ENCODE results near the gene DENR.
"Not testable (repeated sequence)": the region's sequence is repeated elsewhere in the genome, so short reads cannot be mapped to it uniquely, and the experiment has no call there.

The DENR gene

DNA sequence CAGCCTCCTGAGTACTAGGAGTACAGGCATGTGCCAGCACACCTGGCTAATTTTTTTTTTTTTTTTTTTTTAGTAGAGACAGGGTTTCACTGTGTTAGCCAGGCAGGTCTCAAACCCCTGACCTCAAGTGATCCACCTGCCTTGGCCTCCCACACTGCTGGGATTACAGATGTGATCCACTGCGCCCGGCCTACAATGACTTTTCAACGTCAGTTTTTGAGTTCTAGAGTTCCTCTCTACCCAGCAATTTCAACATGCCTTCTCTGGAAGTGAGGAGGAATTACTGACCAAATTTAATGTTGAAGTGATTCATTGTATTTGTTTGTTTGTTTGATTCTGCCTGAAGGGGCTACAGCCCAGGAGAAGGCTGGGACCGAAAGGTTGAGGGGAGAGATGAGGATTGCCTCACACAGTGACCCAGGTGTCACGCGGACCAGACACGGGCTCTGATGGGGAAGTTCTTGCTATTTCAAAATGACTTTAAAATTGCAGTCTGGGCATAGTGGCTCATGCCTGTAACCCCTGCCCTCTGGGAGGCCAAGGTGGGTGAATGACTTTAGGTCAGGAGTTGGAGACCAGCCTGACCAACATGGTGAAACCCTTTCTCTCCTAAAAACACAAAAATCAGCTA lies 8.6 kb upstream of the DENR start:
- no peak for DNase-seq

GRCh38 chr12:122747224-122748135 lies 5.1 kb upstream of the DENR start:
- DNase-seq = no peak

- DNase-seq = peak; percentile 79 to 84
These were observed 2.9 kb upstream of the DENR start for GRCh38 chr12:122749569-122750332.

DNA sequence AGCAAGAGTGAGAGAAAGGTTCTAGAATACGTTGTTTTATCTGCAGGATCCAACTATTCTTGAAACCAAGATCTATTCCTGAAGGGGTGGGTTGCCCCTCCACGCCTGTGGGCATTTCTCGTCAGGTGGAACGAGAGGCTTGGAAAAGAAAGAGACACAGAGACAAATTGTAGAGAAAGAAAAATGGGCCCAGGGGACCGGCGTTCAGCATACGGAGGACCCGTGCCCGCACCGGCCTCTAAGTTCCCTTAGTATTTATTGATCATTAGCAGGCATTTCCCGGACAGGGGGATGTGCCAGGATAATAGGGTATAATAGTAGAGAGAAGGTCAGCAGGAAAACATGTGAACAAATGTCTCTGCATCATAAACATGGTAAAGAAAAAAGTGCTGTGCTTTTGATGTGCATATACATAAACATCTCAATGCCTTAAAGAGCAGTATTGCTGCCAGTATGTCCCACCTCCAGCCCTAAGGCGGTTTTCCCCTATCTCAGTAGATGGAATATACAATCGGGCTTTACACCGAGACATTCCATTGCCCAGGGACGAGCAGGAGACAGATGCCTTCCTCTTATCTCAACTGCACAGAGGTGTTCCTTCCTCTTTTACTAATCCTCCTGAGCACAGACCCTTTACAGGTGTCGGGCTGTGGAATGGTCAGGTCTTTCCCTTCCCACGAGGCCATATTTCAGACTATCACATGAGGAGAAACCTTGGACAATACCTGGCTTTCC lies 1.7 kb upstream of the DENR start:
- DNase-seq = not testable (repeated sequence)

DNA sequence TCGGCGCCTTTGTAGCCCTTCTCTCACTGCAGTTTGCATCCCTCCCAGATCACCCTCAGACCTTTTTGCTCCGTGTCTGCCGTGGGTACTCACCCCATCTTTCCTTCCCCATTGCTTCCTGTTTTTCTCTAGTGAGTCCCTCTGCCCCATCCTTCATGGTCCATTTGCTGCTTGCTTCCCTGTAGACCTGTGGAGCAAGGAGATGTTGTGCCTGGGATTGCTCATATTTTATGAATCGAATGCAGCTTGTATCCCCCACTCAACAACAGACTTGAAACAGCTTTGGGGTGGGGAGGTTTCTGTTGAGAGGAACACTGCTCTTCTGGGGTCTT lies 661 bp downstream of the DENR start:
- no peak for DNase-seq

GRCh38 chr12:122754790-122755189 lies 2.2 kb downstream of the DENR start:
- no peak for DNase-seq

DNA sequence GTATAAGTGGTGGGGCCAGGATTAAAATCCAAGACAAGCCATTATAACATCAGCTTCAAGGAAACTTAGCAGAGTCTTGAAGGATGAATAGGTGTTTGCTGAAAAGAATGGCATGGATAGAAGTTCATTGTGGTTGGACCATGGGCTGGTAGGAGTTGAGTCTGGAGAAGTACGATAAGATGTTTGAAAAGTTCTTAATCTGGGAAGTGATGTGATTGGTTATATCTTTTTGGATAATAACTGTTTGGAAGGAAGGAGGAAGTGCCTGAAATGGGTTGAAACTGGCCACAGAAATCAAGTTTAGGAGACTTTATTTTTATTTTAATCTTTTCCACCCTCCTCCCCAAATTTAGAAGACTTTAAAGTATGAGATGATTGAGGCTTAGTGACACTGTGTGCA lies 4.9 kb downstream of the DENR start:
- no peak for DNase-seq

GRCh38 chr12:122785503-122785902 lies 32.9 kb downstream of the DENR start:
- DNase-seq = no peak

DNA sequence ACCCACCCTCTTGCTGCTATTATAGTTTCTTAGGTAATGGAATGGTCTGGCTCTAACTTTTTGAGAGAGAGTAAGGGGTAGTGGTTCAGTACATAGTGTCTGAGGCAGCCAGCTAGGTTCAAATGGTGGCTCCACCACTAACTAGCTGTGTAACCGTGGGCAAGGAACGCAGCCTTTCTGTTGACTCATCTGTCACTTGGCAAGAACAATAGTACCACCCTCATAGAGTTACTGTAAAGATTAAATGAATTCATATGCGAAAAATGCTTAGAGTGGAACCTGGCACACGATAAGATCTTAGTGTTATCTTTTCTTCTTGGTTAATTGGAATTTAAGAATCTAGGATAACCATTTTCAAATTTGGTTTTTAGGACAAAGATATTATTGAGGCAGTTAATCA lies 35.8 kb downstream of the DENR start:
- DNase-seq = no peak

GRCh38 chr12:122789637-122790036 lies 37.0 kb downstream of the DENR start:
- no peak for DNase-seq

DNA sequence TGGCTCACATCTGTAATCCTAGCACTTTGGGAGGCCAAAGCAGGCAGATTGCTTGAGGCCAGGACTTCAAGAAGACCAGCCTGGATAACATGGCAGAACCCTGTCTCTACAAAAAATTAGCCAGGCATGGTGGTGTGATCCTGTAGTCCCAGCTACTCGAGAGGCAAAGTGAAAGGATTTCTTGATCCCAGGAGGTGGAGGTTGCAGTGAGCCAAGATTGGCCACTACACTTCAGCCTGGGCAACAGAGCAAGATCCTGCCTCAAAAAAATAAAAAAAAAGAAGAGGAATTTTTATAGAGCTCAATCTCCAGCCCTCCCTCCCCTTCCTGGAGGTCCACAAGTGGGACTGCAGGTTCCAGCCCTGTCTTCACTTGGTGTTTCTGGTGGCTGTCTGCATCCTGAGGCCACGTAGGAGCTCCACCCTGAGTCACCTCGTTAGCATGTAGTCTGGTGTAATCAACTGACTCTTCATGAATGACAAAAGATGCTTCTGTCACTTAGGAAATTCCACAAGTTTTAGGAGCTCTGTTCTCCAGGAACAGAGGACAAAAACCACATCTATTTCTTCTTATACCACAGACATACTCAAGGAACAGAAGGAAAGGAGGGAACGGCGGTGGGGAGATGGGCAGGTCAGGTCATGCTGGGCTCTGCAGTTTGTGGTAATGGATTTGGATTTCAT lies 37.9 kb downstream of the DENR start:
- no peak for DNase-seq

DNA sequence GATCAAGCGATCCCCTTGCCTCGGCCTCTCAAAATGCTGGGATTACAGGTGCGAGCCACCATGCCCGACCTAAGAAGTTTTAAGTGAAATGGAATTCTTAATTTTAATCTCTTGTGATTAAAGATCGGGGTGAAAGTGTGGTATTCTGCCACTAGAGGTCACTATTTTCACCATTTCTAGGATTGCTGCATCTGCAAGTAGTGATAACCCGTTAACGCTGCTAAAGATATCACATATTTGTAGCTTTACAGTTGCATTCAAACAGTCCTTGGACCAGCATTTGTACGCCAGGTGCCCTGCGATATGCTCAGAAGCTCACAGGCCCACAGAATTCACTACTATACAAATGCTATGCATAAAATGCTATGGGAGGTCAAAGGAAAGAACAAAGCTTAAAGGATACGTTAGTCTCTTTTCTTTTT lies 41.1 kb downstream of the DENR start:
- DNase-seq = peak; percentile 42 to 60

- no peak for DNase-seq
These were observed 43.2 kb downstream of the DENR start for GRCh38 chr12:122795807-122796206.

DNA sequence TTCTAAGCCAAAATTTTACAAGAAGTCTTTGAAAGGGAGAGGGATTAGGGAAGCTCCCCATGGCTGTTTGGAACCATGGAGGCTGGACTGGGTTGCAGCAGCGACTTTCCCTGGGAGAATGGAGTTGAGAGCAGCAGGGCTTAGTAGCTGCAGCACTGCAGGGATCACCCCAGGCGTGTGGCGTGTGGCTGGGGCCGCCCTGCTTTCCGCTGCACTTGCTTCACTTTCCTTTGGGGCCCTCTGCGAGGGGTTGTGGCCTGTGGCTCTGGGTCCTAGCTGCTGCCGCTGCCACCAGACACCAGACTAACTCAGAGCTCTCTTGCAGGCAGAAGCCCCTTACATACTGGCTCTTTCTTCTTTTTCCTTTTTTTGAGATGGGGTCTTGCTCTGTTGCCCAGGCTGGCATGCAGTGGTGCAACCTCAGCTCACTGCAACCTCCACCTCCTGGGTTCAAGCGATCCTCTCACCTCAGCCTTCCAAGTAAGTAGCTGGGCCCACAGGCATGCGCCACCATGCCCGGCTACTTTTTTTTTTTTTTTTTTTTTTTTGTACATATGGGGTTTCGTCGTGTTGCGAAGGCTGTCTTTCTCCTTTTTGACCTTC lies 47.1 kb downstream of the DENR start:
- DNase-seq = no peak

DNA sequence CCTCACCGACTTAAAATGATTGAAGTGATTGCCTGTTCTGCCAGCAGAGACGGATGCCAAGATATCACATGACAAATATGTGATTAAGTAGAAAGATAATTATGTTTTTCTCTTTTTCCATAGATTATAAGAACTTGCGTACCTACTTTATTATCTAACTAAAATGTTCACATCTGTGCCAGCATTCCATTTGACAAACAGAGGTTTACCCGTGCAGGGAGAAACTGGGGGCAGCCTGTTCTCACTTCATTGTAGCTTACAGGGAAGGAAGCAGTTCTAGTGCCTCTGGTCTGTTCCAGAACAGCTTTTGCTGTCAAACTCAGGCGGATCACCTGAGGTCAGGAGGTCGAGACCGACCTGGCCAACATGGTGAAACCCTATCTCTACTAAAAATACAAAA lies 51.3 kb downstream of the DENR start:
- DNase-seq = no peak

GRCh38 chr12:122804957-122805356 lies 52.3 kb downstream of the DENR start:
- not testable (repeated sequence) for DNase-seq

- DNase-seq = no peak
These were observed 55.0 kb downstream of the DENR start for GRCh38 chr12:122807651-122808050.

DNA sequence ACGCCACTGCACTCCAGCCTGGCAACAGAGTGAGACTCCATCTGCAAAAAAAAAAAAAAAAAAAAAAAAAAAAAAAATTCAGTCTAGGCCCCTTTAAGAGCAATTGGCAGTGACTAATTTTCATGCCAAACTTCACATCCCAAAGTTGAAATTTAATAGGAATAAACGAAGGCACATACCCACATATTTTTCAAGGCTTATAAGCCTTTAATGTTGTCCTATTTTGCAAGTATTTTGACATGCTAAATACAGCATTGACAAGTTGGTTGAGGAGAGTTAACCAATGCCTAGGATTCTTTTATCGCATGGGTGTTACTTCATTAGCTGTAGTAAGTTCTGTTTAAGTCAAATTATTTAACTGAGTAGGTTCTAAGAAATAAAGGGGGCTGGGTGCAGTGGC lies 59.2 kb downstream of the DENR start:
- no peak for DNase-seq

- no peak for DNase-seq
These were observed 60.7 kb downstream of the DENR start for GRCh38 chr12:122813310-122813713.

- no peak for DNase-seq
These were observed 66.7 kb downstream of the DENR start for GRCh38 chr12:122819209-122819785.

DNA sequence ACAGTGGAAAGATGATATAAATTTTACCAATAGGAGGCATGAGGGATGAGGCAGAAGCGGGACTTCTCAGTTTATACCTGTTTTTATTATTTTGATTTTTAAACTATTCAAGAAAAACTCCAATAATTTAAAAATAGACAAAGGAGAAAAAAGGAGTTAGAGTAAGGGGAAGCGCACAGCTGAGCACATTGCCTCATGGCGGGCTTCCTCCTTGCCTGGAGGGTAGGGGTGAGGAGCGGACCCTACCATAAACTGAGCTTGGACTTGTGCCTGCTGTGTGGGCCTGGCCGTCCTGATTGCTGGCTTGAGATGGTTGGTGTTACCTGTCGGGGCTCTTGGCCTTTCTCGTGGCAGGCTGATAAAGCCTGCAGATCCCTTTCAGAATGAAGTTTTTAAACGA lies 67.5 kb downstream of the DENR start:
- DNase-seq = no peak

Data from SHP77 (cell line).